ENCODE measurements around the gene PIM2. TPM values are rescaled to one million over a fixed set of nuclear protein-coding genes. Genes with fewer than 3 reads are reported as not detected.

The PIM2 gene
- total and polyA plus RNA-seq, 4 donors: 14.8 to 36.5 (median 24.5) TPM

GRCh38 chrX:48938721-48939425 is 20.0 kb upstream of the PIM2 start:
- WGBS, 2 donors: 33 to 41% methylated on average over 1 of the region's 1 CpG
- H3K9ac ChIP-seq (ENCODE audit: insufficient read depth in 1 of 2, low read length in 2 of 2): no peak overlapping the region
- H3K9me3 ChIP-seq (ENCODE audit: control insufficient read depth in 4 of 4, insufficient read depth in 3 of 4, low read length in 3 of 4): peaks cover 0 to 7% (median 0%) of the 10 kb centered on the region in 4 donors
- TF ChIP-seq CTCF (IDR thresholded peaks at IDR 0.05; ENCODE audit: control extremely low read depth, extremely low read depth): no peak
- H3K27me3 ChIP-seq (ENCODE audit: control insufficient read depth in 3 of 3, insufficient read depth in 3 of 3, low read length in 2 of 3): no peaks in the 10 kb centered on the region
- DNase-seq: no peak
- H3K4me3 ChIP-seq: no peak overlapping the region
- peaks cover 6 to 15% (median 9%) of the 10 kb centered on the region in 4 donors for H3K36me3 ChIP-seq (ENCODE audit: control insufficient read depth in 4 of 4, insufficient read depth in 4 of 4, low read length in 4 of 4)
- peak overlapping the region in 1 of 2 donors; percentile 13 for H3K27ac ChIP-seq (ENCODE audit: low read depth in 1 of 2, low read length in 1 of 2)
- ATAC-seq (ENCODE audit: insufficient read depth, low FRiP score): no peak
- H3K4me1 ChIP-seq (ENCODE audit: control insufficient read depth in 5 of 5, insufficient read depth in 5 of 5, low read length in 5 of 5): peaks cover 0 to 4% (median 0%) of the 10 kb centered on the region in 5 donors

GRCh38 chrX:48937054-48937907 is 18.5 kb upstream of the PIM2 start:
- H3K27me3 ChIP-seq (ENCODE audit: control insufficient read depth in 3 of 3, insufficient read depth in 3 of 3, low read length in 2 of 3): no peaks in the 10 kb centered on the region
- H3K4me3 ChIP-seq: no peak overlapping the region
- H3K36me3 ChIP-seq (ENCODE audit: control insufficient read depth in 4 of 4, insufficient read depth in 4 of 4, low read length in 4 of 4): peaks cover 7 to 15% (median 9%) of the 10 kb centered on the region in 4 donors
- peak; percentile 9 for TF ChIP-seq CTCF (IDR thresholded peaks at IDR 0.05; ENCODE audit: control extremely low read depth, extremely low read depth)
- H3K27ac ChIP-seq (ENCODE audit: low read depth in 1 of 2, low read length in 1 of 2): peak overlapping the region in 1 of 2 donors; percentile 75
- peak; percentile 9 to 44 (median 29) for DNase-seq
- peaks cover 0 to 4% (median 0%) of the 10 kb centered on the region in 5 donors for H3K4me1 ChIP-seq (ENCODE audit: control insufficient read depth in 5 of 5, insufficient read depth in 5 of 5, low read length in 5 of 5)
- ATAC-seq (ENCODE audit: insufficient read depth, low FRiP score): peak; percentile 78
- no peak overlapping the region for H3K9ac ChIP-seq (ENCODE audit: insufficient read depth in 1 of 2, low read length in 2 of 2)
- WGBS, 2 donors: 13 to 24% methylated on average over 8 to 9 of the region's 9 CpGs
- H3K9me3 ChIP-seq (ENCODE audit: control insufficient read depth in 4 of 4, insufficient read depth in 3 of 4, low read length in 3 of 4): peaks cover 0 to 9% (median 2%) of the 10 kb centered on the region in 4 donors

GRCh38 chrX:48936429-48937053 is 17.7 kb upstream of the PIM2 start:
- Histone ChIP-seq H3K4me1 (ENCODE audit: control insufficient read depth in 5 of 5, insufficient read depth in 5 of 5, low read length in 5 of 5) (peaks cover 0 to 4% (median 0%) of the 10 kb centered on the region in 5 donors), H3K27ac (ENCODE audit: low read depth in 1 of 2, low read length in 1 of 2) (peak overlapping the region in 1 of 2 donors; percentile 52), H3K27me3 (ENCODE audit: control insufficient read depth in 3 of 3, insufficient read depth in 3 of 3, low read length in 2 of 3) (no peaks in the 10 kb centered on the region), H3K36me3 (ENCODE audit: control insufficient read depth in 4 of 4, insufficient read depth in 4 of 4, low read length in 4 of 4) (peaks cover 7 to 11% (median 9%) of the 10 kb centered on the region in 4 donors), H3K9me3 (ENCODE audit: control insufficient read depth in 4 of 4, insufficient read depth in 3 of 4, low read length in 3 of 4) (peaks cover 0 to 9% (median 2%) of the 10 kb centered on the region in 4 donors), H3K4me3 (no peak overlapping the region), H3K9ac (ENCODE audit: insufficient read depth in 1 of 2, low read length in 2 of 2) (no peak overlapping the region)
- WGBS, 2 donors: 85 to 87% methylated on average over 8 of the region's 8 CpGs
- ATAC-seq (ENCODE audit: insufficient read depth, low FRiP score) (no peak), DNase-seq (no peak)
- no peak for TF ChIP-seq CTCF (IDR thresholded peaks at IDR 0.05; ENCODE audit: control extremely low read depth, extremely low read depth)
